H1 (cell line): ENCODE measurements around the gene NT5C1A. TPM values are rescaled to one million over a fixed set of nuclear protein-coding genes. Genes with fewer than 3 reads are reported as not detected.

Source experiments
- CTCF ChIA-PET: fragments of 300-600 bp; sonication (Branson Sonifier 250); formaldehyde crosslinking; loops from one replicate; lab custom pipeline; 2021; ENCODE audit not compliant: partially characterized antibody; lab: Charles Lee
- POLR2A ChIA-PET: fragments of 300-600 bp; sonication (Branson Sonifier 250); formaldehyde crosslinking; loops from one replicate; lab custom pipeline; 2021; ENCODE audit warnings: inconsistent platforms; ENCODE audit not compliant: partially characterized antibody; lab: Charles Lee
- DNase-seq, 2 experiments: peaks; one replicate each; pipeline versions ENCODE4 v3.0.0 to v3.0.0-alpha.2; 2010 to 2022; ENCODE audit warnings: low spot score in 2 of 2, low read depth in 1 of 2, mixed read lengths in 1 of 2
- FAIRE-seq: peaks from 2 replicates; lab custom pipeline; 2011; peaks lifted over from hg19 to GRCh38; lab: Jason Lieb, UNC
- H2AFZ ChIP-seq: 2 replicates; pipeline ENCODE4 v1.8.1; 2012; ENCODE audit warnings: low read length, inconsistent platforms
- H2AK5ac ChIP-seq: 2 replicates; pipeline ENCODE4 v1.6.1; 2013; ENCODE audit warnings: low read depth, low read length
- H2BK120ac ChIP-seq: replicated peaks from 2 replicates; pipeline ENCODE3; 2013; ENCODE audit warnings: low read depth, low read length, inconsistent platforms
- H2BK12ac ChIP-seq: 2 replicates; pipeline ENCODE4 v1.6.1; 2013; ENCODE audit warnings: low read depth, low read length
- H2BK15ac ChIP-seq: 2 replicates; pipeline ENCODE4 v1.6.1; 2013; ENCODE audit warnings: low read length
- H2BK20ac ChIP-seq: 2 replicates; pipeline ENCODE4 v1.6.1; 2013; ENCODE audit warnings: low read length
- H2BK5ac ChIP-seq: 2 replicates; pipeline ENCODE4 v1.6.1; 2013; ENCODE audit warnings: low read depth, low read length
- H3K14ac ChIP-seq: 2 replicates; pipeline ENCODE4 v1.6.1; 2013; ENCODE audit warnings: inconsistent platforms; ENCODE audit not compliant: insufficient read length
- H3K18ac ChIP-seq: 2 replicates; pipeline ENCODE4 v1.6.1; 2013; ENCODE audit warnings: low read length; ENCODE audit errors: extremely low read depth
- H3K23ac ChIP-seq: 2 replicates; pipeline ENCODE4 v1.6.1; 2013; ENCODE audit warnings: inconsistent platforms; ENCODE audit not compliant: insufficient read length
- H3K23me2 ChIP-seq: 2 replicates; pipeline ENCODE4 v1.6.1; 2013; ENCODE audit warnings: low read depth, low read length
- H3K27ac ChIP-seq: 2 replicates; pipeline ENCODE4 v1.6.1; 2011; ENCODE audit warnings: low read depth, low read length, inconsistent platforms
- H3K27me3 ChIP-seq, 4 experiments: replicated peaks in 1 of 4; 1 replicate in 1 of 4; 2 replicates in 3 of 4; pipeline versions ENCODE4 v1.6.1 to v1.8.1; 2011 to 2013; ENCODE audit warnings: low read length in 3 of 4, mild to moderate bottlenecking in 3 of 4, inconsistent platforms in 2 of 4, mixed read lengths in 2 of 4, moderate library complexity in 1 of 4; ENCODE audit not compliant: control insufficient read depth in 3 of 4, insufficient read depth in 3 of 4; ENCODE audit errors: extremely low read depth in 1 of 4
- H3K36me3 ChIP-seq, 4 experiments: 2 replicates each; pipeline versions ENCODE4 v1.6.1 to v1.8.1; 2011 to 2013; ENCODE audit warnings: mild to moderate bottlenecking in 4 of 4, low read length in 3 of 4, moderate library complexity in 2 of 4, control low read depth in 1 of 4, inconsistent platforms in 1 of 4; ENCODE audit not compliant: insufficient read depth in 4 of 4, control insufficient read depth in 2 of 4
- H3K4ac ChIP-seq: replicated peaks from 2 replicates; pipeline ENCODE3; 2013; ENCODE audit warnings: low read length, low read depth, mixed read lengths, inconsistent platforms; ENCODE audit not compliant: insufficient read length
- H3K4me1 ChIP-seq, 4 experiments: replicated peaks in 1 of 4; 1 replicate in 1 of 4; 2 replicates in 3 of 4; pipeline versions ENCODE4 v1.6.1 to v1.8.1; 2011 to 2013; ENCODE audit warnings: low read length in 3 of 4, inconsistent platforms in 2 of 4, mixed read lengths in 1 of 4; ENCODE audit not compliant: insufficient read depth in 4 of 4, control insufficient read depth in 3 of 4
- H3K4me2 ChIP-seq, 2 experiments: 2 replicates each; pipeline versions ENCODE4 v1.6.1 to v1.8.1; 2011 to 2013; ENCODE audit warnings: low read depth in 2 of 2, low read length in 2 of 2, control low read depth in 1 of 2, inconsistent platforms in 1 of 2, mild to moderate bottlenecking in 1 of 2; ENCODE audit not compliant: insufficient read depth in 1 of 2
- H3K4me3 ChIP-seq, 4 experiments: fragments of 200-600, 300-600 bp in 1 of 4; sonication (generic), shearing (Covaris generic), sonication (Bioruptor Twin) in 1 of 4; 2 replicates each; pipeline versions ENCODE4 v1.5.1 to v1.8.1; 2011 to 2016; ENCODE audit warnings: low read length in 4 of 4, low read depth in 3 of 4, control low read depth in 2 of 4, inconsistent platforms in 2 of 4, mild to moderate bottlenecking in 2 of 4, mixed read lengths in 1 of 4, moderate library complexity in 1 of 4; ENCODE audit not compliant: insufficient read depth in 2 of 4; ENCODE audit errors: extremely low read depth in 1 of 4
- H3K56ac ChIP-seq: replicated peaks from 2 replicates; pipeline ENCODE3; 2013; ENCODE audit warnings: low read depth, mild to moderate bottlenecking, mixed read lengths, low read length, inconsistent platforms; ENCODE audit not compliant: insufficient read length
- H3K79me1 ChIP-seq: 2 replicates; pipeline ENCODE4 v1.6.1; 2013; ENCODE audit warnings: low read depth, low read length, control low read depth
- H3K79me2 ChIP-seq, 2 experiments: 2 replicates each; pipeline versions ENCODE4 v1.6.1 to v1.8.1; 2012 to 2013; ENCODE audit warnings: low read length in 2 of 2, mild to moderate bottlenecking in 2 of 2, inconsistent platforms in 1 of 2; ENCODE audit not compliant: insufficient read depth in 2 of 2, control insufficient read depth in 1 of 2
- H3K9ac ChIP-seq, 4 experiments: replicated peaks in 1 of 4; 1 replicate in 1 of 4; 2 replicates in 3 of 4; pipeline versions ENCODE4 v1.6.1 to v1.8.1; 2011 to 2013; ENCODE audit warnings: low read depth in 3 of 4, low read length in 3 of 4, control low read depth in 2 of 4, mild to moderate bottlenecking in 2 of 4, moderate library complexity in 2 of 4, inconsistent platforms in 1 of 4; ENCODE audit errors: extremely low read depth in 1 of 4
- H3K9me3 ChIP-seq, 2 experiments: 2 replicates each; pipeline versions ENCODE4 v1.6.1 to v1.8.1; 2012 to 2013; ENCODE audit warnings: mild to moderate bottlenecking in 2 of 2, moderate library complexity in 2 of 2, control low read depth in 1 of 2, inconsistent platforms in 1 of 2, low read depth in 1 of 2, low read length in 1 of 2, mixed read lengths in 1 of 2; ENCODE audit not compliant: insufficient read depth in 2 of 2
- H4K20me1 ChIP-seq, 2 experiments: replicated peaks in 1 of 2; 2 replicates each; pipeline versions ENCODE3 to v1.8.1; 2011 to 2013; ENCODE audit warnings: inconsistent platforms in 2 of 2, low read length in 2 of 2, mild to moderate bottlenecking in 1 of 2; ENCODE audit not compliant: insufficient read depth in 2 of 2, control insufficient read depth in 1 of 2
- H4K5ac ChIP-seq: 2 replicates; pipeline ENCODE4 v1.6.1; 2013; ENCODE audit warnings: low read length, low read depth, mixed read lengths, inconsistent platforms; ENCODE audit not compliant: insufficient read length
- H4K8ac ChIP-seq: 2 replicates; pipeline ENCODE4 v1.8.0; 2013; ENCODE audit warnings: mild to moderate bottlenecking, moderate library complexity, low read length, inconsistent platforms; ENCODE audit not compliant: insufficient read depth; ENCODE audit errors: extremely low read depth
- H4K91ac ChIP-seq: replicated peaks from 2 replicates; pipeline ENCODE3; 2013; ENCODE audit warnings: low read length, mixed read lengths, inconsistent platforms; ENCODE audit not compliant: insufficient read length
- BACH1 ChIP-seq: IDR thresholded peaks from 2 replicates; pipeline ENCODE4 v1.6.1; 2012; ENCODE audit warnings: low read length, improper control_type of control experiment
- CTCF ChIP-seq, 3 experiments: IDR thresholded peaks; 1 replicate in 2 of 3; 2 replicates in 1 of 3; pipeline versions ENCODE4 v1.5.1 to v1.6.1; 2011; ENCODE audit warnings: low read length in 3 of 3, mild to moderate bottlenecking in 3 of 3, inconsistent platforms in 2 of 3, low read depth in 1 of 3, moderate library complexity in 1 of 3; ENCODE audit not compliant: insufficient read depth in 1 of 3; ENCODE audit errors: control extremely low read depth in 1 of 3
- EGR1 ChIP-seq: IDR thresholded peaks from 2 replicates; pipeline ENCODE4 v1.6.1; 2011; ENCODE audit warnings: low read depth, low read length, borderline replicate concordance
- GABPA ChIP-seq: IDR thresholded peaks from 2 replicates; pipeline ENCODE4 v1.6.1; 2011; ENCODE audit warnings: mild to moderate bottlenecking, low read length, moderate library complexity, borderline replicate concordance; ENCODE audit not compliant: insufficient read depth
- MAX ChIP-seq: IDR thresholded peaks from 2 replicates; pipeline ENCODE4 v1.6.1; 2012; ENCODE audit warnings: inconsistent platforms
- RBBP5 ChIP-seq: IDR thresholded peaks from 2 replicates; pipeline ENCODE4 v1.7.1; 2012; ENCODE audit warnings: low read depth, mild to moderate bottlenecking, inconsistent platforms, low read length, moderate library complexity, borderline replicate concordance
- SIN3A ChIP-seq, 2 experiments: IDR thresholded peaks in 1 of 2; conservative IDR thresholded peaks in 1 of 2; 2 replicates each; pipeline ENCODE4 v1.6.1; 2011 to 2012; ENCODE audit warnings: low read length in 2 of 2, improper control_type of control experiment in 1 of 2, low read depth in 1 of 2, mild to moderate bottlenecking in 1 of 2
- TAF1 ChIP-seq: IDR thresholded peaks from 2 replicates; pipeline ENCODE4 v1.6.1; 2011; ENCODE audit warnings: mild to moderate bottlenecking, low read depth, low read length
- USF2 ChIP-seq: IDR thresholded peaks from 2 replicates; pipeline ENCODE4 v1.6.1; 2011; ENCODE audit warnings: low read length, improper control_type of control experiment
- WGBS, 2 experiments: shearing (Covaris generic) in 1 of 2; methylation state at CpG; one replicate each; pipeline versions ENCODE4 v1.1.6 to v1.1.7; 2013 to 2015; ENCODE audit warnings: low lambda C conversion rate in 2 of 2, mixed read lengths in 2 of 2, inconsistent platforms in 1 of 2, low coverage in 1 of 2, missing lambda C conversion rate in 1 of 2; ENCODE audit not compliant: insufficient replicate concordance in 2 of 2, insufficient coverage in 1 of 2, insufficient read length in 1 of 2; ENCODE audit errors: extremely low coverage in 1 of 2, missing lambda C conversion rate in 1 of 2; 5-methylcytosine and 5-hydroxymethylcytosine counted together
- polyA plus RNA-seq, 7 experiments: library from polyadenylated mRNA; depleted of rRNA in 3 of 7; stranded (reverse) in 5 of 7; unstranded in 2 of 7; fragments of >200 nt in 5 of 7; fragments of 200-250 nt in 2 of 7; gene quantifications; 1 replicate in 5 of 7; 2 replicates in 1 of 7; 4 replicates in 1 of 7; pipeline versions ENCODE4 v1.2.1 to v1.2.3, GENCODE V29; 2011 to 2013; ENCODE audit warnings: missing spikeins in 2 of 7, mixed read lengths in 2 of 7
- total RNA-seq: library from RNA; stranded (reverse); fragmentation: NEBNext Ultra II Directional; extraction: Animal tissue kit (Norgen Biotek cat#: 25700); gene quantifications from 2 replicates; pipeline ENCODE4 v1.2.1, GENCODE V29; 2021

The NT5C1A gene
- total and polyA plus RNA-seq, 2 of the 8 experiments (the other 6 are each of a cell fraction or from before 2014, with no cell fraction given): not detected

GRCh38 chr1:39640861-39641260, 31.0 kb downstream of the NT5C1A start:
- Histone ChIP-seq H3K79me2 (no peaks in the 10 kb centered on the region), H2AFZ (no peak overlapping the region), H2BK20ac (no peak overlapping the region), H4K5ac (no peak overlapping the region), H3K4me2 (no peak overlapping the region; a peak in 1 of 4 replicates), H3K23me2 (peaks cover 4% of the 10 kb centered on the region; the same call in 1 of the 2 replicates), H3K36me3 (no peaks in the 10 kb centered on the region), H3K4me1 (peaks cover 0 to 3% (median 0%) of the 10 kb centered on the region in 4 experiments; a peak in 1 of 7 replicates), H2AK5ac (no peak overlapping the region), H3K23ac (no peak overlapping the region), H3K9ac (no peak overlapping the region), H3K18ac (no peak overlapping the region), H2BK15ac (no peak overlapping the region), H4K8ac (no peak overlapping the region), H3K4ac (no peak overlapping the region), H3K9me3 (no peaks in the 10 kb centered on the region), H2BK120ac (no peak overlapping the region), H2BK5ac (no peak overlapping the region), H3K27me3 (peaks cover 4 to 48% (median 36%) of the 10 kb centered on the region in 4 experiments), H3K56ac (no peak overlapping the region), H2BK12ac (no peak overlapping the region), H4K20me1 (no peaks in the 10 kb centered on the region), H4K91ac (no peak overlapping the region), H3K14ac (no peak overlapping the region), H3K4me3 (no peak overlapping the region), H3K27ac (no peak overlapping the region), H3K79me1 (no peaks in the 10 kb centered on the region)
- DNase-seq: no peak
- FAIRE-seq: no peak
- ChIA-PET CTCF (interaction anchor here (0.6 to 16.5 kb wide), 13 partner anchors 9 to 277 kb away, joined by 3 to 337 read pairs (median 3); partner anchors contain the start of genes NT5C1A and PABPC4), POLR2A (interaction anchor here (0.9 kb wide), 1 partner anchor 30 kb away, joined by 3 read pairs; no protein-coding TSS in a partner anchor)
- WGBS, 2 experiments: 85% methylated on average over 8 of the region's 8 CpGs; no CpG with 5 or more reads in 1 of the 2 experiments
- no peak for TF ChIP-seq USF2
- TF ChIP-seq EGR1: no peak
- no peak for TF ChIP-seq MAX
- no peak for TF ChIP-seq BACH1
- no peak for TF ChIP-seq TAF1
- TF ChIP-seq RBBP5: no peak
- TF ChIP-seq GABPA: no peak
- no peak for TF ChIP-seq CTCF (IDR thresholded peaks at IDR 0.05; ENCODE audit: control extremely low read depth in 1 of 3, insufficient read depth in 1 of 3, low read depth in 1 of 3, low read length in 3 of 3)
- TF ChIP-seq SIN3A (conservative IDR thresholded peaks at IDR 0.05 in 1 of 2, IDR thresholded peaks at IDR 0.05 in 1 of 2; ENCODE audit: low read depth in 1 of 2, low read length in 2 of 2): no peak
